GM12873 (cell line): ENCODE data around the gene PPP3CA.

ENCODE experiments used
- CTCF ChIP-seq: IDR thresholded peaks from 2 replicates; pipeline ENCODE4 v1.5.1; 2012; ENCODE audit warnings: low read depth, mild to moderate bottlenecking, moderate library complexity, low read length, control low read depth; ENCODE audit not compliant: insufficient read depth; ENCODE audit errors: missing control alignments

Gene PPP3CA

GRCh38 chr4:101114936-101115372 lies 232.4 kb downstream of the PPP3CA start:
- TF ChIP-seq CTCF: no peak

- TF ChIP-seq CTCF: no peak
These were observed 242.8 kb downstream of the PPP3CA start for GRCh38 chr4:101104312-101105052.

- no peak for TF ChIP-seq CTCF
These were observed 243.8 kb downstream of the PPP3CA start for GRCh38 chr4:101103381-101104142.

- no peak for TF ChIP-seq CTCF
These were observed 245.1 kb downstream of the PPP3CA start for GRCh38 chr4:101102114-101102742.

GRCh38 chr4:101101072-101101471 lies 246.3 kb downstream of the PPP3CA start:
- TF ChIP-seq CTCF: no peak

- no peak for TF ChIP-seq CTCF
These were observed 248.5 kb downstream of the PPP3CA start for GRCh38 chr4:101098666-101099400.
